Measurements from ENCODE around the gene KRT31. TPM values are rescaled to one million over a fixed set of nuclear protein-coding genes. Genes with fewer than 3 reads are reported as not detected.

KRT31 gene
- total and polyA plus RNA-seq, 2 of the 4 experiments (the other 2 are of a cell fraction) = 0.05 TPM; not detected in 1

DNA sequence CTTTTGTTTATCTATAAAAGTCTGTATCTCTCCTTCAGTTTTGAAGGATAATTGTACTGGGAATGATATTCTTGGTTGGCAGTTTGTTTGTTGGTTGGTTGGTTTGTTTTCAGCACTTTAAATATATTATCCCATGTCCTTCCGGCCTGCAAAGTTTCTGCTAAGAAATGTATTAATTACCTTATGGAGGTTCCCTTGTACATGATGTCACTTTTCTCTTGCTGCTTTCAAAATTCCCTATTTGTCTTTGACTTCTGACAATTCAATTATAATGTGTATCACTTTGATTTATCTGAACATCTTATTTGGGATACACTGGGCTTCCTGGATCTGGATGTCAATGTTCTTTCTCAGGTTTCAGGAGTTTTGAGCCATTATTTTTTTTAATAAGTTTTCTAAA lies 11.2 kb downstream of the KRT31 start:
- Histone ChIP-seq H3K9me3 (ENCODE audit: control insufficient read depth, insufficient read depth, low read length) (no peaks in the 10 kb centered on the region), H2BK120ac (ENCODE audit: low read depth, low read length) (no peak overlapping the region), H3K4me2 (ENCODE audit: low read depth, low read length) (no peak overlapping the region), H2AK5ac (ENCODE audit: low read depth, low read length) (no peak overlapping the region), H2AK9ac (replicated peaks; ENCODE audit: low read depth, low read length, poor library complexity) (no peak overlapping the region), H3K4me3 (ENCODE audit: insufficient read depth, low read depth, low read length) (no peak overlapping the region), H2BK20ac (ENCODE audit: low read depth, low read length) (no peak overlapping the region), H3K14ac (replicated peaks; ENCODE audit: low read depth, low read length) (no peak overlapping the region), H4K8ac (ENCODE audit: low read depth in 2 of 2, low read length in 2 of 2) (no peak overlapping the region), H3K4ac (ENCODE audit: low read depth, low read length) (no peak overlapping the region), H3K4me1 (ENCODE audit: control insufficient read depth, insufficient read depth, low read length) (peaks cover 7% of the 10 kb centered on the region), H2BK5ac (ENCODE audit: low read depth, low read length, poor library complexity, severe bottlenecking) (no peak overlapping the region), H2BK15ac (ENCODE audit: low read depth, low read length) (no peak overlapping the region), H3K9me1 (ENCODE audit: insufficient read depth, low read length) (no peaks in the 10 kb centered on the region), H3K27ac (ENCODE audit: insufficient read depth, low read length) (no peak overlapping the region), H3K56ac (ENCODE audit: extremely low read depth, insufficient read depth, low read length) (no peak overlapping the region), H4K20me1 (ENCODE audit: insufficient read depth, low read length) (no peaks in the 10 kb centered on the region), H3K27me3 (ENCODE audit: control insufficient read depth, insufficient read depth, low read length) (no peaks in the 10 kb centered on the region), H2AFZ (replicated peaks; ENCODE audit: low read length, poor library complexity) (no peak overlapping the region), H3K18ac (ENCODE audit: low read depth, low read length) (no peak overlapping the region), H3K9ac (ENCODE audit: low read depth, low read length) (no peak overlapping the region), H4K91ac (ENCODE audit: insufficient read depth, low read depth, low read length) (no peak overlapping the region), H3K23ac (ENCODE audit: low read depth, low read length) (no peak overlapping the region), H4K5ac (ENCODE audit: low read depth, low read length) (no peak overlapping the region), H3K36me3 (ENCODE audit: control insufficient read depth, insufficient read depth, low read length) (no peaks in the 10 kb centered on the region), H3K79me1 (ENCODE audit: low read depth in 1 of 2, low read length in 2 of 2) (no peaks in the 10 kb centered on the region)
- no TSS peak for BruUV-seq (replicated peaks)
- TF ChIP-seq MAFK (IDR thresholded peaks at IDR 0.05; ENCODE audit: low read depth, low read length) (no peak), SMC3 (IDR thresholded peaks at IDR 0.05; ENCODE audit: low read depth, low read length) (no peak), BHLHE40 (IDR thresholded peaks at IDR 0.05; ENCODE audit: low read depth, low read length) (no peak)
- dilution Hi-C loops (cut with HindIII; ENCODE audit: low sequenced_read_pairs, unreplicated experiment) = no loop called here
- DNase-seq (no peak), ATAC-seq (ENCODE audit: low read depth) (no peak)
- ChIA-PET POLR2A (ENCODE audit: unreplicated experiment) (no interaction called here), CTCF (no interaction called here)
- no CpG with 5 or more reads among the region's 1 CpG for WGBS, 2 experiments (ENCODE audit: extremely low coverage in 2 of 2, insufficient read length in 1 of 2)
- in situ Hi-C loops (cut with MboI; ENCODE audit: low sequenced_read_pairs) = no loop called here
- intact Hi-C loops (cut with micrococcal nuclease) = no loop called here
